MM.1S (cell line): ENCODE results near the gene PLA2G6.

Source experiments
- DNase-seq: peaks from one replicate; pipeline ENCODE4 v3.0.0-alpha.2; 2015
- H2AFZ ChIP-seq: fragments of 300-600 bp; sonication (generic); 2 replicates; pipeline ENCODE4 v1.6.0; 2016; ENCODE audit warnings: antibody characterized with exemption, low read length
- H3F3A ChIP-seq: fragments of 300-600 bp; sonication (generic); 2 replicates; pipeline ENCODE4 v1.6.1; 2016; ENCODE audit warnings: mild to moderate bottlenecking, antibody characterized with exemption, low read length, moderate library complexity, mixed read lengths; ENCODE audit not compliant: insufficient read depth
- H3K27ac ChIP-seq: fragments of 300-600 bp; sonication (generic); 2 replicates; pipeline ENCODE4 v1.5.1; 2016; ENCODE audit warnings: mild to moderate bottlenecking, low read length
- H3K27me3 ChIP-seq: fragments of 300-600 bp; sonication (generic); replicated peaks from 2 replicates; pipeline ENCODE4 v1.6.0; 2016; ENCODE audit warnings: low read length; ENCODE audit not compliant: insufficient read depth
- H3K36me3 ChIP-seq: fragments of 300-600 bp; sonication (generic); replicated peaks from 2 replicates; pipeline ENCODE4 v1.6.1; 2016; ENCODE audit warnings: mild to moderate bottlenecking, low read length, mixed read lengths; ENCODE audit not compliant: insufficient read depth
- H3K4me1 ChIP-seq: fragments of 300-600 bp; sonication (generic); 2 replicates; pipeline ENCODE4 v1.6.1; 2016; ENCODE audit warnings: low read length, mixed read lengths
- H3K4me2 ChIP-seq: fragments of 300-600 bp; sonication (generic); 2 replicates; pipeline ENCODE4 v1.6.0; 2016; ENCODE audit warnings: low read depth, low read length
- H3K4me3 ChIP-seq: fragments of 300-600 bp; sonication (generic); 2 replicates; pipeline ENCODE4 v1.5.1; 2016; ENCODE audit warnings: low read length, mixed read lengths
- H3K79me2 ChIP-seq: fragments of 300-600 bp; sonication (generic); 2 replicates; pipeline ENCODE4 v1.6.1; 2016; ENCODE audit warnings: mixed run types, low read length, mixed read lengths
- H3K9ac ChIP-seq: fragments of 300-600 bp; sonication (generic); 2 replicates; pipeline ENCODE4 v1.6.1; 2016; ENCODE audit warnings: low read length, mixed read lengths
- H3K9me2 ChIP-seq: fragments of 300-600 bp; sonication (generic); replicated peaks from 2 replicates; pipeline ENCODE4 v1.6.1; 2016; ENCODE audit warnings: mild to moderate bottlenecking, low read length, mixed read lengths; ENCODE audit not compliant: insufficient read depth
- H3K9me3 ChIP-seq: fragments of 300-600 bp; sonication (generic); replicated peaks from 2 replicates; pipeline ENCODE4 v1.6.1; 2016; ENCODE audit warnings: mild to moderate bottlenecking, low read length, mixed read lengths; ENCODE audit not compliant: insufficient read depth
- H4K20me1 ChIP-seq: fragments of 300-600 bp; sonication (generic); 2 replicates; pipeline ENCODE4 v1.6.1; 2016; ENCODE audit warnings: mild to moderate bottlenecking, low read length, moderate library complexity, mixed read lengths; ENCODE audit not compliant: insufficient read depth
- CTCF ChIP-seq: fragments of 300-600 bp; sonication (generic); IDR thresholded peaks from 2 replicates; pipeline ENCODE4 v1.5.1; 2016; ENCODE audit warnings: antibody characterized with exemption, low read length, mixed read lengths
- EZH2 ChIP-seq: fragments of 300-600 bp; sonication (generic); optimal IDR thresholded peaks from 2 replicates; pipeline ENCODE3; 2017; ENCODE audit warnings: low read depth, mild to moderate bottlenecking, antibody characterized with exemption, low read length, mixed read lengths
- EZH2phosphoT487 ChIP-seq: fragments of 300-600 bp; sonication (generic); IDR thresholded peaks from 2 replicates; pipeline ENCODE4 v1.6.1; 2018; ENCODE audit warnings: antibody characterized with exemption, low read length

The PLA2G6 gene

GRCh38 chr22:38175206-38176118 is 6.2 kb downstream of the PLA2G6 start:
- H2AFZ ChIP-seq: no peak overlapping the region
- H3K9ac ChIP-seq: no peak overlapping the region
- H3K4me3 ChIP-seq: no peak overlapping the region
- no peaks in the 10 kb centered on the region for H4K20me1 ChIP-seq
- no peaks in the 10 kb centered on the region for H3K9me3 ChIP-seq
- H3K27ac ChIP-seq: no peak overlapping the region
- H3K4me1 ChIP-seq: peaks cover 18% of the 10 kb centered on the region
- peaks cover 12% of the 10 kb centered on the region for H3F3A ChIP-seq
- H3K27me3 ChIP-seq: no peaks in the 10 kb centered on the region
- no peak for DNase-seq
- TF ChIP-seq CTCF (no peak), EZH2 (no peak), EZH2phosphoT487 (no peak)
- no peak overlapping the region for H3K4me2 ChIP-seq
- peaks cover 8% of the 10 kb centered on the region for H3K79me2 ChIP-seq
- H3K9me2 ChIP-seq: no peaks in the 10 kb centered on the region
- no peaks in the 10 kb centered on the region for H3K36me3 ChIP-seq

GRCh38 chr22:38174626-38175025 is 7.0 kb downstream of the PLA2G6 start:
- Histone ChIP-seq H3K9me2 (no peaks in the 10 kb centered on the region), H4K20me1 (no peaks in the 10 kb centered on the region), H3K9ac (no peak overlapping the region), H3K79me2 (peaks cover 8% of the 10 kb centered on the region), H3K9me3 (no peaks in the 10 kb centered on the region), H3K27ac (no peak overlapping the region), H3K4me2 (no peak overlapping the region), H3K36me3 (no peaks in the 10 kb centered on the region), H2AFZ (no peak overlapping the region), H3K27me3 (no peaks in the 10 kb centered on the region), H3K4me1 (peaks cover 15% of the 10 kb centered on the region), H3F3A (peaks cover 4% of the 10 kb centered on the region; the same call in 1 of the 2 replicates), H3K4me3 (no peak overlapping the region)
- DNase-seq: no peak
- TF ChIP-seq CTCF (no peak), EZH2 (no peak), EZH2phosphoT487 (no peak)

GRCh38 chr22:38173641-38173906 is 8.1 kb downstream of the PLA2G6 start:
- H3K27ac ChIP-seq: no peak overlapping the region
- no peak overlapping the region for H3K9ac ChIP-seq
- no peak overlapping the region for H3K4me2 ChIP-seq
- H3K4me1 ChIP-seq: peaks cover 8% of the 10 kb centered on the region
- H3K27me3 ChIP-seq: no peaks in the 10 kb centered on the region
- H4K20me1 ChIP-seq: no peaks in the 10 kb centered on the region
- no peaks in the 10 kb centered on the region for H3K9me2 ChIP-seq
- TF ChIP-seq CTCF (no peak), EZH2phosphoT487 (no peak), EZH2 (no peak)
- H3F3A ChIP-seq: 0 out of 2 replicates have a peak, but pooled peaks cover 3% of the 10 kb centered on the region
- H3K4me3 ChIP-seq: no peak overlapping the region
- H3K79me2 ChIP-seq: no peaks in the 10 kb centered on the region
- no peaks in the 10 kb centered on the region for H3K36me3 ChIP-seq
- no peaks in the 10 kb centered on the region for H3K9me3 ChIP-seq
- H2AFZ ChIP-seq: no peak overlapping the region
- no peak for DNase-seq
